Measurements from ENCODE around the gene CENPH.
"Not testable (repeated sequence)": the region's sequence is repeated elsewhere in the genome, so short reads cannot be mapped to it uniquely, and the experiment has no call there.

CENPH gene

DNA sequence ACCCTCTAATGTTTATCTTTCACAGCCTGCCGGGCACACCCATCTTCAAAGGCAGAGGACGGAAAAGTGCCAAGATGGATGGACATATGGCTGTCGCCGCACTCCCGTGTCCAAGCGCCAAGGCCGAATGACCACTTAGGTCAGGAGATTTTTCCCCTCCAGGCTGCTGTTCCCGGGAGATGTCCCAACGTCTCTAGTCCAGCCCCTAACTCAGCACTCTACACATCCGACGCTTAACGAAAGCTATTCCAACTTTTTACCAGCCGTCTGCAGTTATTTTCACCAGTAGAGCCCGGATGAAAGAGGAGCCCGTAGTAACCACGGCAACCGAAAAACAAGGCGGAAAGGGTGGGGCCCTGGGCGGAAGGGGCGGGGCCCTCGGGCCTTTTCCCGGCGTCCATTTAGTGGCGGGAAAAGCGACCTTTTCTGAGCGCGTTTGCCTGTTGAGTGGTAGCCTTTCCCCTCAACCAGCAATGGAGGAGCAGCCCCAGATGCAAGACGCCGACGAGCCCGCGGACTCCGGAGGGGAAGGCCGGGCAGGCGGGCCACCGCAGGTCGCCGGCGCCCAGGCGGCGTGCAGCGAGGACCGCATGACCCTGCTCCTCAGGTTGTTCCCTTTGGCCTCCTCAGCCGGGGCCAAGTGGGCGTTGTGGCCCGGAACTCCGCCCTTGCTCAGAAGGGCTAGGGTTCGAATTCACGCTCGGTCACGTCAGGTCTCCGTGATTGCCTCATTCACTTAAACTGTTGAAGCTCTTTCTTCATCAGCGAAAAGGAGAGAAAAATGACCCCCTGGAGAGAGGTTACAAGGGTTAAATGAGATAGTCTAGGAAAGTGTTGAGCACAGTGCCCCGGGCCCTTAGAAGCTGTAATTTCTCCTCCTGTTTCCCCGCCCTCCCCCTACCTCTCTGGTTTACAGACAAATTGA lies at the start of gene CENPH:
Gene CENPH, plus strand, starts transcription at position 422 of the 925 bp plus-strand sequence. Its CDS starts 52 bp downstream, at position 474.
- DNase-seq: peak in 55 of 56 donors; percentile 27 to 94 (median 81)

DNA sequence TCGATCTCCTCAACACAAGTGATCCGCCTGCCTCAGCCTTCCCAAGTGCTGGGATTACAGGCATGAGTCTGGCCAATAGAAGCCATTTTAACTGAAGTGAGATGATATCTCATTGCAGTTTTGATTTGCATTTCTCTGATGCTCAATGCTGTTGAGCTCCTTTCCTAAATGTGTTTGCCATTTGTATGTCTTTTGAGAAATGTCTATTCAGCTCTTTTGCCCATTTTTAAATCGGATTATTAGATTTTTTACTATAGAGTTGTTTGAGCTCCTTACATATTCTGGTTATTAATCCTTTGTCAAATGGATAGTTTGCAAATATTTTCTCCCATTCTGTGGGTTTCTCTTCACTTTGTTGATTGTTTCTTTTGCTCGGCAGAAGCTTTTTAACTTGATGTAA lies 49.1 kb upstream of the CENPH start:
- DNase-seq: not testable (repeated sequence)

GRCh38 chr5:69140827-69141226 lies 48.6 kb upstream of the CENPH start:
- DNase-seq: no peak

GRCh38 chr5:69148576-69148975 lies 40.8 kb upstream of the CENPH start:
- not testable (repeated sequence) for DNase-seq

- no peak for DNase-seq
Measured at GRCh38 chr5:69148981-69149675, 40.3 kb upstream of the CENPH start.

- no peak for DNase-seq
Measured at GRCh38 chr5:69149676-69150010, 39.7 kb upstream of the CENPH start.

- no peak for DNase-seq
Measured at GRCh38 chr5:69152731-69153130, 36.7 kb upstream of the CENPH start.

GRCh38 chr5:69156456-69156855 lies 32.9 kb upstream of the CENPH start:
- no peak for DNase-seq

DNA sequence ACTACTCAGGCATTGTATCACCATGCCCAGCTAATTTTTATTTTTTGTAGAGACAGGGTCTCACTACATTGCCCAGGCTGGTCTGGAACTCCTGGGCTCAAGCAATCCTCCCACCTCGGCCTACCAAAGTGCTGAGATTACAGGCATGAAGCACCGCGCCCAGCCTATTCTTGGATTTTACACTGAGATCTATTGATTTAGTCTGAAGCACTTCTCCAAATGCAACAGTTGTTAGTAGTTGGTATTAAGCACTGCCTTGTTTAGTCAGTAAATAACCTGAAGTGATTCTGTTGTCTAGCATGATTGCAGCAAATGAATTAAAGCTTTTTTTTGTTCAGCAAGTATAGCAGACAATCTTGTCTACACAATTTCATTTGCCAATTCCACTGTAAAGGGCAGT lies 31.3 kb upstream of the CENPH start:
- DNase-seq: no peak

DNA sequence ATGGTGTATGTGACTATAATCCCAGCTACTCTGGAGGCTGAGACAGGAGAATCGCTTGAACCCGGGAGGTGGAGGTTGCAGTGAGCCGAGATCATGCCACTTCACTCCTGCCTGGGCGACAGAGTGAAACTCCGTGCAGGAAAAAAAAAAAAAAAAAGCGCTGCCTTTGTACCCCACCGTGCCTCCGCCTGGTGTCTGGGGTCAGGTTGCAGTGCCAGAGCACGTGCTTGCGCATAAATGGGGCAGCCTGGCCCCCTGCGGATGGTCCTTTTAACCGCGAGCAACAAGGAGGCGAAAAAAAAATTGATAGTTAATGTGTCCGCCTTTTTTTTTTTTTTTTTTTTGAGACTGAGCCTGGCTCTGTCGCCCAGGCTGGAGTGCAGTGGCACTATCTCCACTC lies 28.7 kb upstream of the CENPH start:
- DNase-seq: no peak

- peak; percentile 70 to 99 (median 96) for DNase-seq
Measured at GRCh38 chr5:69166686-69167492, 22.5 kb upstream of the CENPH start, which contains the start of gene CCNB1. Gene CCNB1 (plus strand): TSS chr5:69167150. CDS start chr5:69167263, 113 bp downstream.

GRCh38 chr5:69167493-69167855 lies 21.9 kb upstream of the CENPH start:
- DNase-seq: no peak

GRCh38 chr5:69167929-69168328 lies 21.5 kb upstream of the CENPH start:
- DNase-seq: no peak

DNA sequence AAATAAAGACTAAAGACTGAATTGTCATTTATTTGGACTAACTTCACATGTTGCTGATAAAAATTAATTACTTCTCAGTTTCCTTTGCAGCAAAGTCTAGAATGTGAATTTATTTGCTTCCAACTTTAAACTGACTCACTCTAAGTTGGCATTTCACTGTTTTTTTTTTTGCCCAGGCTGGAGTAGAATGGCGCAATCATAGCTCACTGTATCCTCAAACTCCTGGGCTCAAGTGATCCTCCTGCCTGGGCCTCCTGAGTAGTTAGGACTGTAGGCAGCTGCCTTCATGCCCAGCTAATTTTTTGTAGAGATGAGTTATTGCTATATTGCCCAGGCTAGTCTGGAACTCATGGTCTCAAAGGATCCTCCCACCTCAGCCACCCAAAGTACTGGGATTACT lies 18.9 kb upstream of the CENPH start:
- no peak for DNase-seq

GRCh38 chr5:69170969-69171368 lies 18.4 kb upstream of the CENPH start:
- DNase-seq: no peak

GRCh38 chr5:69181659-69182293 lies 7.6 kb upstream of the CENPH start:
- not testable (repeated sequence) for DNase-seq

- DNase-seq: no peak
Measured at GRCh38 chr5:69184621-69185020, 4.8 kb upstream of the CENPH start.

DNA sequence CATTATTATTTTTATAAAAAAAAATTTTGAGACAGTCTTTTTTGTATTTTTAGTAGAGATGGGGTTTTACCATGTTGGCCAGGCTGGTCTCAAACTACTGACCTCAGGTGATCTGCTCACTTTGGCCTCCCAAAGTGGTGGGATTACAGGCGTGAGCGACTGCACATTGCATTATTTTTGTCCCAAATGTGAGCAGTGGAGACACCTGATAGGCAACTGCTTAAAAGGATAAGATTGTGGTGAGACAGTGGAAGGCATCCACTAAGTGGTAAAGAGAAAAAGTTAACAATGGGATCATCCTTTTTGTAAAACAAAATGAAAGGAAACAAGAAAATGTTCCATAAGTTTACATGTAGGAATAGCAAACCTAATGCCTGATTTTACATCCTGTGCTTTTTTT lies 2.0 kb upstream of the CENPH start:
- DNase-seq: no peak

- DNase-seq: no peak
Measured at GRCh38 chr5:69188811-69189161, 597 bp upstream of the CENPH start.

GRCh38 chr5:69202497-69202896 lies 13.1 kb downstream of the CENPH start:
- DNase-seq: no peak

GRCh38 chr5:69206528-69207190 lies 17.3 kb downstream of the CENPH start:
- DNase-seq: no peak
